T47D (cell line): ENCODE measurements around the gene AKAP6.
"Not testable (repeated sequence)": the region's sequence is repeated elsewhere in the genome, so short reads cannot be mapped to it uniquely, and the experiment has no call there.

Source experiments
- DNase-seq, 2 experiments: peaks; one replicate each; pipeline versions ENCODE4 v3.0.0 to v3.0.0-alpha.2; 2011 to 2012; ENCODE audit warnings: low read depth in 1 of 2, low spot score in 1 of 2
- JUND ChIP-seq: IDR thresholded peaks from 2 replicates; pipeline ENCODE4 v1.6.1; 2012; ENCODE audit warnings: low read depth
- in situ Hi-C: cut with HindIII; loops from 2 replicates; pipeline ENCODE4 v1.10.0; 2016; ENCODE audit warnings: low sequenced_read_pairs, low pct_unique_long_range_greater_than_20kb

AKAP6 gene

DNA sequence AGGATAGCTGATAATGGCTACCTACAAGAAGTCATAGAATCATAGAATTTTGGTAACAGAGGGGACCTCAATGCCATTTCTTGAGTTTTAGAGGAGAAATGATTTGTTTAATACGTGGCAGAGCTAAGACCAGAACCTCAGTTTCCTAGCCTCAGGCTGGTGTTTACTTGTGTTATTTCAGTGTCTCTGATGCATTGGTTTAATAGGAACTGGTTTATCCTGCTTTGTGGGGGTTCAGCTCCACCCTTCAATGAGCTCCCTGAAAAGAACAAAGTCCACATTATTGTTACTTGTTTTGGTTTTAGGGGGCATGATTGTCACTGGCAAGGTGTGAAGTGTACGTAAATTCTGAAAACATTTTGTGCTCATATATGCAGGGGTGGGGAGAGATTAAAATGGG, 55.4 kb downstream of the AKAP6 start:
- peak in 1 of 2 experiments; percentile 67 for DNase-seq
- TF ChIP-seq JUND = no peak
- in situ Hi-C loops = no loop called here

GRCh38 chr14:32387295-32387694, 58.2 kb downstream of the AKAP6 start:
- in situ Hi-C loops, DNase-seq: not testable (repeated sequence)

DNA sequence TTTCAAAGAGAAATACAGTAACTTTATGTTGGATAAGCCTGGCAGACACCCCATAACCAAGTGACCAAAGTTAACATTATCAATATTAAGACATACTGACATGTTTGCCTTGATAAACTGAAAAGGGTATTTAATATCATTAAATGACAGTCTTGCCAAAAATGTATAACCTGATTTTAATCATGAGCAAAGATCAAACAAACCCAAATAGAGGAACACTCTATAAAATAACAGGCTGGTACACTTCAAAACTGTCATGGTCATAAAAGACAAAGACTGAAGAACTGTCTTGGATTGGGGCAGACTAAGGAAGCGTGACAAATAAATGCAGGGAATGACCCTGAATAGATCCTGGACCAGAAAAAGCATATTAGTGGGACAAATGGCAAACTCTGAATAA, 64.0 kb downstream of the AKAP6 start:
- no peak for TF ChIP-seq JUND
- no peak for DNase-seq
- in situ Hi-C loops = no loop called here

- in situ Hi-C loops = no loop called here
- no peak for TF ChIP-seq JUND
- no peak for DNase-seq
These were observed 64.9 kb downstream of the AKAP6 start for GRCh38 chr14:32394038-32394437.

DNA sequence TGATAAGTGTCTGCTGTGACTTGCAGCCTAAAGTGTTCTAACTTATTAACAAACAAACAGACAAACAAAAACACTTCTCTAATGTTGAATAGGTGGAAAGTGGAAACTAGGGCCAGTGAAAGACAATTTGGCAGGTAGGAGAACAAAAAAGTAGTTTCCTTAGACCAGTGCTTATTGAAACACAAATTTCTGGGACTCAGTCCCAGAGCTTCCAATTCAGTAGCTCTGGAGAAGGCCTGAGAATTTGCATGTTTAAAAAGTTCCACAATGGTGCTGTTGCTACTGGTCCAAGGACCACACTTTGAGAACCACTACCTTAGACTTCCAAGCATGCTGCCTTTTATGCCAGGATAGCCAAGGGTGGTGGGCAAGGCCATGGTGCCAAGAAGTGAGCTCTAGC, 67.8 kb downstream of the AKAP6 start:
- in situ Hi-C loops = no loop called here
- DNase-seq = no peak
- TF ChIP-seq JUND = no peak

- in situ Hi-C loops = no loop called here
- TF ChIP-seq JUND = no peak
- DNase-seq = peak in 1 of 2 experiments; percentile 81
These were observed 69.0 kb downstream of the AKAP6 start for GRCh38 chr14:32397861-32398640.

DNA sequence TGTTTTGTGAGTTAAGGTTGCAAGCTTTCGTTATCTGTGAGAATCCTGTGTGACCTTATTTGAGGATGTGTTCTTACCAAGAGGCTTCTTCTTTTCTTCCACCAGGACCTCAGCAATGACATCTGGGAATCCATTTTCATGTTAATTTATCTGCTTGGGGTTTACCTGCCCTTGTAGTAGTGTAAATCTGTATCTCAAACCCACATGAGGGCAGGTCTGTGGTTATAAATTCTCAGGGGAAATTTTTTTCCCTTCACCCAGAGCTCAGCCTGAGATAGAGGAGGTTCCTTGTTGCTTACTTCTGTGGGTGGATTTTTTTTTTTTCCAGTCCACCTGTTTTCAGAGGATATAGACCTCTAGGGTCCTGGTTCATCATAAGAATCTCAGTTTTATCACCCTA, 70.8 kb downstream of the AKAP6 start:
- DNase-seq = no peak
- TF ChIP-seq JUND = no peak
- in situ Hi-C loops = no loop called here

DNA sequence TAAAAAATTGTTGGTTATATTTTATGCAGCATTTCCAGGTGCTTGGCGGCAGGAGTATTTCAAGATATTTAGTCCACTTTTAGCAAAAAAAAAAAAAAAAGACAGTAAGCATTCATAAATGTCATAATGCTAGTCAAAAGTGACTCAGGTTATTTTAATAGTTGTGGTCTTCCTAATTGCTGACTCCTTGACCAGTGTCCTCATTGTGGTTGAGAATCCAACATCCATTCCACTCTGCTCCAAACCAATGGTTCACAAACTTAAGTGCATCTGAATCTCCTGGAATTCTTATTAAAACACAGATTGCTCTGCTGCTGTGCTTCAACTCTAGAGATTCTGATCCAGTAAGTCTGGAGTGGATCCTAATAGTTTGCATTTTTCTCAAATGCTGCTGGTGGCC, 71.4 kb downstream of the AKAP6 start:
- TF ChIP-seq JUND = no peak
- in situ Hi-C loops = no loop called here
- no peak for DNase-seq

DNA sequence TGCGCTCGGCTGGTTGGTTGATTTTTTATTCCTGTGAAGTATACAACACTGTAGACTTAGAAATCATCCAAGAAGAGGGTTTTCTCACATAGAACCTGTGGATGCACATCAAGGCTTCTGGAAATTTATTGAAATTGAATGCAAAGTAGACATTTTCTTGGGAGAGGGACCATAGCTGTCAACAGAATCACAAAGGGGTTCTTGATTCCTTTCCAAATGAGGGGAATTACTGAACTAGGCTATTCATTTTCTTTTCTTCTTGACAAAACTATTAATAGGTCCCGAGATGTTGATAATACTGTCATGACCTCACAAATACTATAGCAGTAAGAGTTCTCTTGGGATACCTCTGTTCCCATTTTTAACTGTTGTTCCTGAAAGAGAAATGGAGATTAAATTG, 73.9 kb downstream of the AKAP6 start:
- in situ Hi-C loops = no loop called here
- no peak for TF ChIP-seq JUND

DNA sequence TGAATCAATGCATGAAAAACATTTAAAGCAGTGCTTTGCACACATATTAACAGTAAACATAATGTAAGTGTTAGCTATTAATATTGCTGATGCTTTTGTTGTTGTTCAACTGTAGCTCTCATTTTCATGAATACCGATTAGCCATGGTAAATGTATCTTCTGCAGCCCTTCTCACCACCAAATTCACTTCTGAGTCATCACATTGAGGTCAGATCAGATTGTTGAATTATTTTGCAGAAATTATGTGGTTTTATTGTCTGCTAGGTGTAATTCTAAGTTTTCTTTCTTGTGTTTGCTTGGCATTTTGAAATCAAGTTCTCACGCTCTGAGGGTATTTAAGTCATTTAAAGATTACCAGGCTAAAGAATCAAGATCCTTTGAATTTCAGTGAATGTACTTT, 74.6 kb downstream of the AKAP6 start:
- TF ChIP-seq JUND = no peak
- in situ Hi-C loops = no loop called here
- no peak for DNase-seq

More for the DNA sequence above, 73.9 kb downstream of the AKAP6 start:
- DNase-seq = no peak

DNA sequence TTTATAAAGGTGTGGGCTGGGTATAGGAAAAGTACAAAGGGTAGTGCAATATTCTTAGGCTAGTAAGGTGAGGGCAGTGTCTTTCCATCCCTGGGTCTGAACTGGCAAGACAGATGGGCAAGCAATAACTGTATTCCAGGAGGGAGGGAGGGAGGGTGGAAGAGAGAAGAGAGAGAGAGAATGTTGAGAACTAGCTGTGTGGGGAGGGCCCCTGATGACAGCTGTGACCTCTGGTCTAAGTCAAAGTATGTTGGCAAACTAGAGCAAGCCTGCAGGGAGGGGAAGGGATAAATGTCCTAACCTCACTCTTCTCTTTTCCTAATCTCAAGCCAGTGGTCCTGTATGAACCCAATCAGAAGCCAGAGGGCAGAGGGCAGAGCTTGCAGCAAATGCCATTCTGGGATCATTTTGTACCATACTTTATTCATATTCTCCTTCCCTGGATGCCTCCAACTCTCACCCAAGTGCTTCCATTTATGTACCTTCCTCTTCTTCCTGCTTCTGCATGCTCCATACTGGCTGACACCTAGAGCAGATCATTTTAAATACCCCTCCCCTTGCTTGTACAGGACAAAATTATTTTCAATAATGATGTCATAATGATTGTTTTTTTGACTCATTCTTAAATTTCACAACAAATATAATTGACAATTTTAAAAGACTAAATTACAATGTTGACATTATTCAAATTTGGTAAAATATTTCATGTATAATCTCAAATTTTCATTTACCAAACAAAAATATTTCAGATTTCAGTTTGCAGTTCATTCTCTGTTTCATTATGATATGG, 75.9 kb downstream of the AKAP6 start:
- no peak for DNase-seq
- in situ Hi-C loops = no loop called here

DNA sequence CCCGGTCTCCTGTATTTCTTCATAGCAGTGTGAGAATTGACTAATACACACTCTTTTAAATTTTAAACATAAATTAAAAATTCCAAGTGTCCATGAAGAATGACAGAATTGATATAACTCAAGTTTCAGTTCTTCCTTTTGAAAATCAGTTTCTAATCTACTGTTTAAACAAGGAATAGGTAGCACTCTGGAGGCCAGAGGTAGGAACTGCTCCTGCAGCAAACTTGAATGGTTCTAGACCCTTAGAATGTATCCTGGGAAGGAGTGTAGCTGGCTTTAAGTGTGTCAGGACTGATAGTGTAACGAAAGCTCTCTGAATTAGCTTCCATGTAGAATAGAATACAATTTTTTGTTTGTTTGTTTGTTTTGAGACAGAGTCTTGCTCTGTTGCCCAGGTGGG, 76.8 kb downstream of the AKAP6 start:
- in situ Hi-C loops = no loop called here
- no peak for TF ChIP-seq JUND

More for the DNA sequence above, 75.9 kb downstream of the AKAP6 start:
- no peak for TF ChIP-seq JUND

DNA sequence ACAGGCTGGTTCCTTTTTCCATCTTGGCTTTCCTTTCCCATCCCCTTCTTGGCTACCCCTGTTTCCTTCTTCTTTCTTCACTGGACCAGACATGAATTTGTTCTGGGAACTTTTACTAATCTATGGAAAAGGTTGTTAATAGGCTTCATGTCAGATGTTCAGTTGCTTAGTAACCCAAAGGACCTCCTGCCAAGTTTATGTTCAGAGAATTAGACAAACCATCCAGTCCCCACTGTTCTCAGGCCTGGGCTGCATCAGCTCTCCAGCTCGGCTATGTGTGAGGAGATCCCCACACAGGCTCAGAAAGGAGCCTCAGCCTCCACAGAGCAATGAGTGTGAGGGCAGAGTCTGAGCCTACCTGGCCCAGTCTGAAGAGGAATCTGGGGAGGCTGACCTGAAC, 78.0 kb downstream of the AKAP6 start:
- no peak for DNase-seq
- TF ChIP-seq JUND = no peak
- in situ Hi-C loops = no loop called here

More for the DNA sequence above, 76.8 kb downstream of the AKAP6 start:
- DNase-seq = no peak
